SK-N-SH treated with all-trans-retinoic acid at 6 μM for 48 hours (cell line): Measurements from ENCODE around the gene CDH24.
A peak's percentile ranks its signal among the peaks of the same experiment; 100 is the strongest.

Experiments
- ATAC-seq: fragments of 200-7000 bp; cut with Tn5 transposase; 3 replicates; pipeline ENCODE4 v1.9.1; 2020; ENCODE audit warnings: mild to moderate bottlenecking, moderate library complexity
- ARNTL ChIP-seq: fragments of 450-650 bp; formaldehyde crosslinking; IDR thresholded peaks from 2 replicates; pipeline ENCODE4 v1.5.0; 2020; ENCODE audit warnings: low read depth, mild to moderate bottlenecking, moderate library complexity, borderline replicate concordance
- CREB5 ChIP-seq: fragments of 250-450 bp; sonication (Bioruptor Pico); IDR thresholded peaks from 2 replicates; pipeline ENCODE4 v1.5.1; 2020; ENCODE audit warnings: low read depth, mild to moderate bottlenecking, moderate library complexity
- CSDC2 ChIP-seq: fragments of 250-450 bp; sonication (Bioruptor Pico); IDR thresholded peaks from 2 replicates; pipeline ENCODE4 v1.5.0; 2020; ENCODE audit warnings: mild to moderate bottlenecking, moderate library complexity
- ESRRG ChIP-seq: fragments of 250-450 bp; sonication (Bioruptor Pico); IDR thresholded peaks from 2 replicates; pipeline ENCODE4 v1.6.1; 2021; ENCODE audit warnings: mild to moderate bottlenecking
- GLIS3 ChIP-seq: fragments of 250-450 bp; sonication (Bioruptor Pico); IDR thresholded peaks from 2 replicates; pipeline ENCODE4 v1.5.0; 2020; ENCODE audit warnings: mild to moderate bottlenecking, moderate library complexity
- ISL1 ChIP-seq: fragments of 250-450 bp; sonication (Bioruptor Pico); IDR thresholded peaks from 2 replicates; pipeline ENCODE4 v2.1.2; 2022; ENCODE audit warnings: mild to moderate bottlenecking, moderate library complexity
- OSR1 ChIP-seq: fragments of 250-450 bp; sonication (Bioruptor Pico); IDR thresholded peaks from 2 replicates; pipeline ENCODE4 v1.8.0; 2022; ENCODE audit warnings: moderate library complexity, mild to moderate bottlenecking, inconsistent platforms
- PATZ1 ChIP-seq: fragments of 250-450 bp; sonication (Bioruptor Pico); IDR thresholded peaks from 2 replicates; pipeline ENCODE4 v1.8.0; 2020; ENCODE audit warnings: mild to moderate bottlenecking, moderate library complexity, borderline replicate concordance
- POU6F1 ChIP-seq: fragments of 250-450 bp; sonication (Bioruptor Pico); IDR thresholded peaks from 2 replicates; pipeline ENCODE4 v1.8.0; 2021; ENCODE audit warnings: low read depth, mild to moderate bottlenecking, moderate library complexity, borderline replicate concordance
- PPARA ChIP-seq: fragments of 250-450 bp; sonication (Bioruptor Pico); IDR thresholded peaks from 2 replicates; pipeline ENCODE4 v1.5.0; 2020; ENCODE audit warnings: mild to moderate bottlenecking, borderline replicate concordance
- RARB ChIP-seq: fragments of 250-450 bp; sonication (Bioruptor Pico); IDR thresholded peaks from 2 replicates; pipeline ENCODE4 v1.8.0; 2021; ENCODE audit warnings: mild to moderate bottlenecking, moderate library complexity
- SNAI2 ChIP-seq: fragments of 250-450 bp; sonication (Bioruptor Pico); IDR thresholded peaks from 2 replicates; pipeline ENCODE4 v1.5.0; 2020; ENCODE audit warnings: mild to moderate bottlenecking, moderate library complexity
- TCF4 ChIP-seq: fragments of 250-450 bp; sonication (Bioruptor Pico); IDR thresholded peaks from 2 replicates; pipeline ENCODE4 v1.8.0; 2021; ENCODE audit warnings: mild to moderate bottlenecking, moderate library complexity, borderline replicate concordance
- TOX ChIP-seq: fragments of 250-450 bp; sonication (Bioruptor Pico); IDR thresholded peaks from 2 replicates; pipeline ENCODE4 v1.8.0; 2021; ENCODE audit warnings: mild to moderate bottlenecking, moderate library complexity, borderline replicate concordance
- TSHZ2 ChIP-seq: fragments of 250-450 bp; sonication (Bioruptor Pico); IDR thresholded peaks from 2 replicates; pipeline ENCODE4 v1.5.0; 2020; ENCODE audit warnings: mild to moderate bottlenecking, moderate library complexity
- ZC3H10 ChIP-seq: fragments of 250-450 bp; sonication (Bioruptor Pico); IDR thresholded peaks from 2 replicates; pipeline ENCODE4 v1.5.1; 2021; ENCODE audit warnings: mild to moderate bottlenecking, moderate library complexity
- ZFP3 ChIP-seq: fragments of 250-450 bp; sonication (Bioruptor Pico); IDR thresholded peaks from 2 replicates; pipeline ENCODE4 v1.5.0; 2020; ENCODE audit warnings: mild to moderate bottlenecking, moderate library complexity
- ZFP30 ChIP-seq: fragments of 450-650 bp; formaldehyde crosslinking; IDR thresholded peaks from 2 replicates; pipeline ENCODE4 v1.5.0; 2022; ENCODE audit warnings: mild to moderate bottlenecking, moderate library complexity
- ZNF565 ChIP-seq: fragments of 450-650 bp; formaldehyde crosslinking; conservative IDR thresholded peaks from 2 replicates; pipeline ENCODE4 v1.5.0; 2020; ENCODE audit warnings: low read depth, mild to moderate bottlenecking, moderate library complexity
- ZNF70 ChIP-seq: fragments of 450-650 bp; formaldehyde crosslinking; IDR thresholded peaks from 2 replicates; pipeline ENCODE4 v1.5.0; 2020; ENCODE audit warnings: mild to moderate bottlenecking, moderate library complexity
- ZNF8 ChIP-seq: fragments of 450-650 bp; formaldehyde crosslinking; IDR thresholded peaks from 2 replicates; pipeline ENCODE4 v1.5.0; 2020; ENCODE audit warnings: mild to moderate bottlenecking, moderate library complexity

Gene CDH24

GRCh38 chr14:23045419-23046357 is 11.6 kb downstream of the CDH24 start:
- no peak for TF ChIP-seq POU6F1 (CRISPR knock-in tag)
- no peak for TF ChIP-seq RARB (CRISPR knock-in tag)
- peak; percentile 22; the same call in 1 of the 3 replicates for ATAC-seq

GRCh38 chr14:23044840-23045239 is 12.5 kb downstream of the CDH24 start:
- TF ChIP-seq TSHZ2 (CRISPR knock-in tag) (no peak), ISL1 (CRISPR knock-in tag) (no peak), ZFP3 (no peak), GLIS3 (no peak), ZNF70 (CRISPR knock-in tag) (no peak), ESRRG (CRISPR knock-in tag) (no peak), PATZ1 (CRISPR knock-in tag) (no peak), ZNF8 (CRISPR knock-in tag) (no peak), CSDC2 (CRISPR knock-in tag) (no peak), OSR1 (CRISPR knock-in tag) (no peak)
- no peak for ATAC-seq

GRCh38 chr14:23043754-23044153 is 13.6 kb downstream of the CDH24 start:
- no peak for TF ChIP-seq TSHZ2 (CRISPR knock-in tag)
- no peak for TF ChIP-seq ZFP3
- no peak for TF ChIP-seq SNAI2 (CRISPR knock-in tag)
- TF ChIP-seq ARNTL (CRISPR knock-in tag): no peak
- TF ChIP-seq TCF4: no peak
- no peak for TF ChIP-seq RARB (CRISPR knock-in tag)
- no peak for TF ChIP-seq ZNF8 (CRISPR knock-in tag)
- no peak for TF ChIP-seq ZC3H10 (CRISPR knock-in tag)
- no peak for TF ChIP-seq ISL1 (CRISPR knock-in tag)
- no peak for TF ChIP-seq ZNF565 (CRISPR knock-in tag)
- no peak for TF ChIP-seq ZFP30 (CRISPR knock-in tag)
- no peak for TF ChIP-seq GLIS3
- TF ChIP-seq CREB5 (CRISPR knock-in tag): no peak
- no peak for TF ChIP-seq CSDC2 (CRISPR knock-in tag)
- TF ChIP-seq PPARA (CRISPR knock-in tag): no peak
- TF ChIP-seq ESRRG (CRISPR knock-in tag): no peak
- TF ChIP-seq ZNF70 (CRISPR knock-in tag): no peak
- no peak for TF ChIP-seq TOX (CRISPR knock-in tag)
- no peak for TF ChIP-seq PATZ1 (CRISPR knock-in tag)
- no peak for ATAC-seq
